ENCODE results near the gene LPGAT1.

LPGAT1 gene

DNA sequence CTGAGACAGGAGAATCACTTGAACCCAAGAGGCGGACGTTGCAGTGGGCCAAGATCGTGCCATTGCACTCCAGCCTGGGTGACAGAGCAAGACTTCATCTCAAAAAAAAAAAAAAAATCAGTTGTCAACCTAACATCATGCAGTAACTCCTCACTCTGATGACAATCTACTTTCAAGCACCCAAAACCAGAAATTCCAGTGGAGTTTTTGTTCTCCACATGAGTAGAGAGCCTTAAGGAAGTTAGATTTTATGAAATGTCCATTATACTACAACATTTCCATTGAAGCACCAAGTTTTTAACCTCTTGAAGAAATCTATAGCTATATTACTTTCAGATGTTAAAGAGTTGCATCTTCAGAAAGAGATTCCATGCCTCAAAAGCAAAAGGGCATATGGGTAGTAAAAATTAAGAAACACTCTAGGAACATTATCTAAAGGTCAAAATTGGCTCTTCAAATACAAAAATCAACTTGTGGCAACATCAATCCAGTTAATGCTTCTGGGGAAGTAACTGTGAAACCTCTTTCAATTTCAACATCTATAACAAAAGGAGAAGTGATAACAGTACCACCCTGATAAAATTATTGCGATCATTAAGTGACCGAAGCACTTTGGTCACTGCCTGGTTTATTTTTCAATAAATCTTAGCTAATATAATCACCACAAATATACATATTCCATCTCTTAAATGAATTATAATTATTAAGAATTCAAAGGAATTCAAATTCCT is 7.7 kb downstream of the LPGAT1 start:
- TF ChIP-seq, protein P1, sequence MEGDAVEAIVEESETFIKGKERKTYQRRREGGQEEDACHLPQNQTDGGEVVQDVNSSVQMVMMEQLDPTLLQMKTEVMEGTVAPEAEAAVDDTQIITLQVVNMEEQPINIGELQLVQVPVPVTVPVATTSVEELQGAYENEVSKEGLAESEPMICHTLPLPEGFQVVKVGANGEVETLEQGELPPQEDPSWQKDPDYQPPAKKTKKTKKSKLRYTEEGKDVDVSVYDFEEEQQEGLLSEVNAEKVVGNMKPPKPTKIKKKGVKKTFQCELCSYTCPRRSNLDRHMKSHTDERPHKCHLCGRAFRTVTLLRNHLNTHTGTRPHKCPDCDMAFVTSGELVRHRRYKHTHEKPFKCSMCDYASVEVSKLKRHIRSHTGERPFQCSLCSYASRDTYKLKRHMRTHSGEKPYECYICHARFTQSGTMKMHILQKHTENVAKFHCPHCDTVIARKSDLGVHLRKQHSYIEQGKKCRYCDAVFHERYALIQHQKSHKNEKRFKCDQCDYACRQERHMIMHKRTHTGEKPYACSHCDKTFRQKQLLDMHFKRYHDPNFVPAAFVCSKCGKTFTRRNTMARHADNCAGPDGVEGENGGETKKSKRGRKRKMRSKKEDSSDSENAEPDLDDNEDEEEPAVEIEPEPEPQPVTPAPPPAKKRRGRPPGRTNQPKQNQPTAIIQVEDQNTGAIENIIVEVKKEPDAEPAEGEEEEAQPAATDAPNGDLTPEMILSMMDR (IDR thresholded peaks at IDR 0.05): no peak

DNA sequence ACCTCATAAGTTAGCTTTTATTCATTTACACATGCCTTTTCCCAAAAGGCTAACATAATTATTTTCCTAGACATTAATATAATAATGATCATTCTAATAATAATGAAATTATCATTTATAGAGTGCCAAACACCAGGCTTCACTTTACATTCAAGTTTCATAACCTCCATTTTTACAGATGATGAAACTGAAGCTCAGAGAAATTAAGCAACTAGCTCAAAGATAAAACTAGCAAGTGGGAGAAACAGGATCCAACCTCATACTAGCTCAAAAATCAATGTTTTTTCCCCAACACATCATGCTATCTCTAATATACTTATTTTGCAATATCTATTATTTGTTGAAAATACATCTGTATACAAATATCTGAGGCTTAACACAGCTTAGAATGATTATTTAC is 14.0 kb downstream of the LPGAT1 start:
- TF ChIP-seq, protein P1 (IDR thresholded peaks at IDR 0.05): no peak

DNA sequence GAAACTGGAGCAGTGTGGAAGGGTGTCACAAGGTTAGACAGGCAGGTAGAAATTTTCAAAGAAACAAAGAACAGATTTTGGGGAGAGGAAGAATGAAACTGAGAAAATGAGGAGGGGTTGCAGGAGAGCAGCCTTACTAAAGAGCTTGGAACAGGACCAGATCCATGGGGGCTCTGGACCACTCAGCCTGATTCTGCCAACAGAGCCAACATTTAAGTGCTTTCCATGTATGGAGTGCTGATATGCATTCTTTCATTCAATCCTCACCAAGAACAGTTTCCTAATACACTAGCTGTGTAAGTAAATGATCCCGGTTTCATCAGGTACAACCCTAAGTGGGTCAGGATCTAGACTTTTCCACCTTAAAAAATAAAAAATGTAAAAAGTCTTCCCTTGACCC is 16.2 kb downstream of the LPGAT1 start:
- TF ChIP-seq, protein P1 (IDR thresholded peaks at IDR 0.05): no peak

DNA sequence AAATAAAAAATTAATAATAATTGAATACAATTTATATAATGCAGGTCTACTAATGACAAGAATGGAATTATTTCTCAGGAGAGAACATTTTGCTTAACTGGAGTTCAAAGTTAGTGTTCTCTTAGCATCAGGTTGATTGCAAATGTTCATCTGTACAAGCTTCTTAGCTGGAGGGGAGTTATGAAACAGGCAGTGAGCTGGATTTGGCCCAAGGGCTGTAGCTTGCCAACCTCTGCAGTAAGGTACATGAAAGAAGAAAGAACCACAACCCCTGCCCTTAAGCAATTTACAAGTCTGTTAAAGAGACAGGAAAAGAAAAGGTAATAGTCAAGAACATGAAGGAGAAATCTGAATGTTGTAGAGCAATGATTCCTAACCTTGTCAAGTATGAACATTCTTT is 17.0 kb downstream of the LPGAT1 start:
- TF ChIP-seq, protein P1 (IDR thresholded peaks at IDR 0.05): no peak

DNA sequence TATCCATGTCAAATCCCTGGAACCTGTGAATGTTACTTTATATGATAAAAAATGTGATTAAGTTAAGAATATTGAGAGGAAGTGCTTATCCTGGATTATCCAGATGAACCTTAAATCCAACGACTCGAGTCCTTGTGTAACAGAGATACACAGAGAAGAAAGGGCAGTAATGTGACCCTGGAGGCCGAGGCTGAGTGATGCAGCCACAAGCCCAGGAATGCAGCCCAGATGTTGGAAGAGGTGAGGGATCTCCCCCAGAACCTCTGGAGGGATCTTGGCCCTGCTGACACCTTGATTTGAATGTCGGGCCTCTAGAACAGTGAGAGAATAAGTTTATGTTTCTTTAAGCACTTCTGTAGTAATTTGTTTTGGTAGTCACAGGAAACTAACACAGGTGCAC is 18.0 kb downstream of the LPGAT1 start:
- TF ChIP-seq, protein P1 (IDR thresholded peaks at IDR 0.05): no peak

DNA sequence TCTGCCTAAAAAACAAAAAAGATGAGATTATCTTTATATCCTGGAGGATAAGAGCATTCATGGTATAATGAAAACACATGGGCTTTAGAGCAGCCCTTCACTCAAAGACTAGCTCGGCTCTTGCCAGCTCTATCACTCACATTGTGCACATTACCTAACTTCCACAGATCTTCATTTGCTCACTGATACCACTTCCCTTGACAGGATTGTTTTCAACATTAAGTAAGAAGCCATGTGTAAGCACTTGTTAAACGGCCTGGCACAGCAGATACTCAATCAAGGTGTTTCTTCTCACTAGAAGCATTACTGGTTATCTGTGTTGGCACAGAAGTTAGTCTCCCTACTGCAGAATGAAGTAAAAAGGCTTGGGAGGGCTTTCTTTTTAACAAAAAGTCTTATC is 18.7 kb downstream of the LPGAT1 start:
- TF ChIP-seq, protein P1 (IDR thresholded peaks at IDR 0.05): no peak

DNA sequence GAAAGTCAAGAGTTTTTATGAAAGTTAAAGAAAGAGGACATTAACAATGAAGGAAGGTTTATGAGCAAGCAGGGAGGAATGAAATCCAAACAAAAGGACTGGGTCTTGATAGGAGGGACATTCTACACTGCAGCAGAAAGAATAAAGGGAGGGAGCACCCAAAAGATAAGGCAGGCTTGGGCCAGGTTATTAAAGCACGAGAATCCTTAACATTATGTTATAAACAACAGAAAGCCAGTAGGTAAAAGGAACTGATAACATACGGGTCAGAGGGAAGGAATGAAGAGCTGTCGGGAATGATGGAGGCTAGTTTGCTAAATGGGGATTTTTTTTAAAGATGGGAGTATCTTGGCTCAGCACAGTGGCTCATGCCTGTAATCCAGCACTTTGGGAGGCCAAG is 19.4 kb downstream of the LPGAT1 start:
- TF ChIP-seq, protein P1 (IDR thresholded peaks at IDR 0.05): no peak

DNA sequence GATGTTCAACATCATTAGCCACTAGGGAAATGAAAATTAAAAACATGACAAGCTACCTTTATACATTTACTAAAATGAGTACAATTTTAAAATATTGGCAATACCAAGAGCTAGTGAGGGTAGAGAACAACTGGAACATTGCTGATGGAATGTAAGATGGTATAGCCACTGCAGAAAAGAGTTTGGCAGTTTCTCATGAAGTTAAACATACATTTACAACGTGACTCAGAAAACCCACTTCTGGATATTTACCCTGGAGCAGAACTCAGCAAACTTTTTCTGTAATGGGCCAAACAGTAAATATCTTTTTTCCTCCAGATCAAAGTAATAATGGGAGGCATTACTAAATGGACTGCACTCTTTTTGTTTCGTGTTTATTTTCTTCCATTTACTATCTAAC is 22.1 kb downstream of the LPGAT1 start:
- TF ChIP-seq, protein P1 (IDR thresholded peaks at IDR 0.05): no peak

Measured in LNCAP (cell line).